ENCODE measurements around the gene NALCN.

The NALCN gene

DNA sequence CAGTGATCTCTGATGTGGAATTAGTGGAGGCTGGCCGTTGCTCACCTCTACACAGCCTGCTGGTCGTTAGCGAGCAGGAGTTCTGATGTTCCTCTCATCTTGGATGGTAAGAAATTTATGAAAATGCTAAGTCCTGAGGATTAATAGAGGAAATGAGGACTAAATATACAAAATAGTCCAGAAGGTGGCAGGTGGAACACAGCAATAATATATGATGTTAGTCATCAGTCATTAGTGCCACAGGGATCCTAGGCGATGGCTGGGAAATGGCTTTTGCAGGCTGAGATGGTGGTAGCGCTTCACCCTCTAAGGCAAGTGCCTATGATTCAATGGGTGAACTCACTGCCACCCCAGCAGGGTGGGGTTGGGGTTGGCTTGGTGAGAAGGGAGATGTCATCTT lies 403.1 kb downstream of the NALCN start:
- DNase-seq, result no peak

DNA sequence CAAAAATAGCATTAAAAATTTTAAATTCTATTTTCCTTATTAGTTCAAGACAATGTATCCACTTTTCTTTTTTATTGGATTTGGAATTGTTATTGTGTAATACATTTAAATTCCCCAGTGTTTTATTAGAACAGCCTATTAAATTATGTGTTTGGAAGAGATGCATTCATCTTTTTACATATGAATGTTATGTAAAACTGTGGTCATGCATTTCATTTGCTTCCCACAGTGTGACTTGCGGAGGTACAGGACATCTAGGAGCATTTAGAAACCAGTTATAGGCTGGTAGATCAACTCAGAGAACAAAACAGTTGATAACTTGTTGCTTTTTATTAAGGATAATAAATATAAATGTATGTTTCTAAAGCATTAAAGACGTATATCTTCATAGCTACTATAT lies 406.2 kb downstream of the NALCN start:
- DNase-seq, result no peak

DNA sequence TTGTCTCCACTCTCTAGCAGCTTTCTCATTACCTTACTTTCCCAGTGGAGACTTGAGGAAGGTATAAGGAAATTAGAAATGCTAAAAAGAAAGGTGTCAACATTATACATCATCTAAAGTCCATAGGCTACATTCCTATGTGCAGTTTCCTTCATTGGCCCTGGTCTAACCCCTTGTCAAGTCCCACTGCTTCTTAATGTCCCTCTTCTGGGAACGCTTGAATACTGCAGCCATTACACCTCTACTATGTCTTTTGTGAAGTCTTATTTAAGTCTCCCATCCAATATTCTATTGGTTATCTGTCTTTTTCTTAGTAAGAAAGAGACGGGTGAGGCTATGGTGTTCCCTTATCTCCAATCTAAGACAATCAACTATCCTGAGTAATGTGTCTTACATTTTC lies 409.1 kb downstream of the NALCN start:
- no peak for DNase-seq

All from NCI-H1048 (cell line).